Peyer's patch (tissue), 4 donors: ENCODE measurements around the gene SYS1.

Experiments used
- POLR2A ChIP-seq, 2 donors: fragments of 450-650 bp; IDR thresholded peaks; one replicate each; pipeline ENCODE4 v1.5.1; 2017; ENCODE audit warnings: antibody characterized with exemption in 2 of 2, mild to moderate bottlenecking in 2 of 2, moderate library complexity in 2 of 2
- TF ChIP-seq, protein P1 (sequence below), 6 experiments: fragments of 450-650 bp in 4 of 6; fragments of 200-600 bp in 2 of 6; sonication (generic) in 1 of 6; IDR thresholded peaks; one replicate each; pipeline ENCODE4 v1.5.1; 2017 to 2019; ENCODE audit warnings: antibody characterized with exemption in 6 of 6, mild to moderate bottlenecking in 3 of 6, moderate library complexity in 1 of 6

DNA sequence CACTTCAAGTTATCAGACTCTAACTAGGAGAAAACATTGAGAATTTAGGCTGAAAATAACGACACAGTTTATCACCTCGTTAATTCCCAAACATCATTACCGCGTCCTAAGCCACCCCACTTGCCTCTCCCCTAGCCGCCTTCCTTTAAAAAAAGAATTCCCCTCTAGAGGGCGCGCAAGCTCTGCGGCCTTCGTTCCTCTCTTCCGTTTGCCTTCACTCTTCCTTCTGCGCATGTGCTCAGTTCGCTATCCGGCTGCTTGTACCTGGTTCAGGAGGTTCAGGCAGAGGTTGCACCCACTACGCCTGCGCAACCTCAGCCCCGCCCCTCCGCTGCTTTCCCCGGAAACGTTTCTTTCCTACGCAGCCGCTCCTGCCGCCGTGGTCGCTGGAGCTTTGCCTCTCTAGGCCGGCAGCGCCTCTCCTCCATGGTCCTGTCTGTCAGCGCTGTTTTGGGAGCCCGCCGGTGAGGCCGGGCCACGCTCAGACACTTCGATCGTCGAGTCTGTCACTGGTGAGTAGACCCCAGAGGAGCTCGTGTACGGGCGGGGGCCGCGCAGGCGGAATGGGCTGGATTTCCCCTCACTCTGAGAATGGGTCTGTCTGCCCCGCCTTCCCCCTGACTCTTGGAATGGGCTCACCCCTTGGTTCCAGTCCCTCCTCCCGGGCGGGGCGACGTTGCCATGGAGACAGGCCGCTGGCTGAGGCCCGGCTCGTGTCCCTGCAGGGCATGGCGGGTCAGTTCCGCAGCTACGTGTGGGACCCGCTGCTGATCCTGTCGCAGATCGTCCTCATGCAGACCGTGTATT is at the start of gene SYS1:
- TF ChIP-seq, protein P1, sequence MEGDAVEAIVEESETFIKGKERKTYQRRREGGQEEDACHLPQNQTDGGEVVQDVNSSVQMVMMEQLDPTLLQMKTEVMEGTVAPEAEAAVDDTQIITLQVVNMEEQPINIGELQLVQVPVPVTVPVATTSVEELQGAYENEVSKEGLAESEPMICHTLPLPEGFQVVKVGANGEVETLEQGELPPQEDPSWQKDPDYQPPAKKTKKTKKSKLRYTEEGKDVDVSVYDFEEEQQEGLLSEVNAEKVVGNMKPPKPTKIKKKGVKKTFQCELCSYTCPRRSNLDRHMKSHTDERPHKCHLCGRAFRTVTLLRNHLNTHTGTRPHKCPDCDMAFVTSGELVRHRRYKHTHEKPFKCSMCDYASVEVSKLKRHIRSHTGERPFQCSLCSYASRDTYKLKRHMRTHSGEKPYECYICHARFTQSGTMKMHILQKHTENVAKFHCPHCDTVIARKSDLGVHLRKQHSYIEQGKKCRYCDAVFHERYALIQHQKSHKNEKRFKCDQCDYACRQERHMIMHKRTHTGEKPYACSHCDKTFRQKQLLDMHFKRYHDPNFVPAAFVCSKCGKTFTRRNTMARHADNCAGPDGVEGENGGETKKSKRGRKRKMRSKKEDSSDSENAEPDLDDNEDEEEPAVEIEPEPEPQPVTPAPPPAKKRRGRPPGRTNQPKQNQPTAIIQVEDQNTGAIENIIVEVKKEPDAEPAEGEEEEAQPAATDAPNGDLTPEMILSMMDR (IDR thresholded peaks at IDR 0.05): peak; percentile 82 to 98 (median 94)
- peak; percentile 93 to 95 for TF ChIP-seq POLR2A (IDR thresholded peaks at IDR 0.05)
